ELR (cell line): ENCODE data around the gene CYP4Z1.
"Not testable (repeated sequence)": the region's sequence is repeated elsewhere in the genome, so short reads cannot be mapped to it uniquely, and the experiment has no call there.

Source experiments
- DNase-seq: peaks from one replicate; pipeline ENCODE4 v3.0.0-alpha.2; 2015; ENCODE audit warnings: low read depth

Gene CYP4Z1

GRCh38 chr1:47128854-47129253 is 61.8 kb downstream of the CYP4Z1 start:
- DNase-seq, result not testable (repeated sequence)

- DNase-seq, result not testable (repeated sequence)
Measured at GRCh38 chr1:47129489-47130230, 62.6 kb downstream of the CYP4Z1 start.

GRCh38 chr1:47132665-47133064 is 65.6 kb downstream of the CYP4Z1 start:
- DNase-seq, result not testable (repeated sequence)

DNA sequence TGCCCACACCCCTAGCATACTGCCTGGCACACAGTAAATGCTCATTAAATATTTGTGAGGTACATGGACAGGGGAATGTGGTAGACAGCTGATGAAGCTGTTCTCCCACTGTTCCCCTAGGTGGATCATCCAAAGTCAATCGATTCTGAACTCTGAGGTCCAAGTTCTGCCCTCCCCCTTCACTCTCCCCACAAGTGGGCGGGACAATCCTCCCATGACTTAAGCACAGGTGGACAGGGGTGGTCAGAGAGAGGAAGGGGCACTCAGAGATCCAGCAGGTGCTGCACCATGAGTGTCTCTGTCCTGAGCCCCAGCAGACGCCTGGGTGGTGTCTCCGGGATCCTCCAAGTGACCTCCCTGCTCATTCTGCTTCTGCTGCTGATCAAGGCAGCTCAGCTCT is 70.2 kb downstream of the CYP4Z1 start, which contains the start of gene CYP4A22:
CYP4A22 (plus strand) TSS at position 244 of the 400 bp plus-strand sequence; CDS start at position 289, 45 bp downstream.
- no peak for DNase-seq

- DNase-seq, result no peak
Measured at GRCh38 chr1:47137925-47138615, 71.0 kb downstream of the CYP4Z1 start.

- not testable (repeated sequence) for DNase-seq
Measured at GRCh38 chr1:47140358-47140757, 73.3 kb downstream of the CYP4Z1 start.

GRCh38 chr1:47143654-47144053 is 76.6 kb downstream of the CYP4Z1 start:
- peak; percentile 40 for DNase-seq

GRCh38 chr1:47146495-47146894 is 79.5 kb downstream of the CYP4Z1 start:
- not testable (repeated sequence) for DNase-seq

DNA sequence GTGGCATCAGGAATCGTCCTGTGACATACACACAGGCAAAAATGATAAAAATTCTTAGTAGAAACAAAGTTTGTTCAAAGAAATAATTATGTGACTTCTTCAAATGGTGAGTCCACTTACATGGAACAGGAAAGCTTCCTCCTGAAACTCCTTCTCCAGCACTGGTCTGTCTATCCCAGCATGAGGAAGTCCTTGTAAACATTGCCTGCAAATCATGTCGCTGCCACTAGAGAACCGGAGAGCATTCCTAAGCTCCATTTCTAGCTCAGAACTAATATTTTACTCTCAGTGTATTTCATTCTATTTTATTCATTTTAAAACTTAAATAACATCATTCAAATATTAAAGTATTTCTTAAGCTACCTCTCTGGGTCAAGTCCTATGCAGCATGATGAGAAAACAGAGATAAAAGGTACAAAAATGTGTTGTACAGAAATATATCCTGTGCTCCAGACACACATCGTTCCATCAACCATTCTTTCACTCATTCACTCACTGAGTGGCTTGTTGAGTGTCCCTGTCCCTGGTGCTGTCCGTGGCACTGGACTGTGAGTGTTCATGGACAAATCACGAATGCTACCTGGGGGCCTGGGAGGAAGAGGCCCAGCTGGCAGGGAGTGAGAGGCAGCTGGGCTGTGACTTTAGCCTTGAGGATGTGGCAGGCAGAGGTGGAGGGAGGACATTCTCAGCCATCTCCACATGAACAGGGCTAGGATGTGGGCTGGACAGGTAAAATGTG is 80.2 kb downstream of the CYP4Z1 start:
- DNase-seq, result peak; percentile 17

- DNase-seq, result not testable (repeated sequence)
Measured at GRCh38 chr1:47149162-47149561, 82.1 kb downstream of the CYP4Z1 start.

- not testable (repeated sequence) for DNase-seq
Measured at GRCh38 chr1:47156457-47156856, 89.4 kb downstream of the CYP4Z1 start.

- not testable (repeated sequence) for DNase-seq
Measured at GRCh38 chr1:47157957-47158356, 90.9 kb downstream of the CYP4Z1 start.

GRCh38 chr1:47160716-47161115 is 93.7 kb downstream of the CYP4Z1 start:
- DNase-seq, result no peak

GRCh38 chr1:47161298-47162040 is 94.4 kb downstream of the CYP4Z1 start:
- DNase-seq, result no peak

DNA sequence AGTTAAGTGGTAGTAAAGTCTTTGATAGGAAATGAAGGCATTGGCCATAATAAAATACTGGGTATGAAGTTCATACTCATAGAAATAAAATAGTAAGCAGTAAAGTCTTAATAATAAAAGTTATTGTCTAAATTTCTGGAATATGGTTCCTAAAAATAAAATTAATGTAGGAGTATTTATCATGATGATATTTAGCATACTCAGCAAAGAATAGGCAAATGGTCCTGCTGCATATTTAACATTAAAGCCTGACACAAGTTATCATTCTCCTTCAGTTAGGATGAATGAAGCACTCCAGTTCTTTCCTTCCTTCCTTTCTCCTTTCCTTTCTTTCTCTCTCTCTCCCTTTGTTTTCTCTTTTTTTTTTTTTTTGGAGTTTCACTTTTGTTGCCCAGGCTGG is 97.5 kb downstream of the CYP4Z1 start:
- no peak for DNase-seq
